H1 (cell line): ENCODE results near the gene CNFN.

ENCODE experiments used
- CEBPB ChIP-seq: IDR thresholded peaks from 2 replicates; pipeline ENCODE4 v1.6.1; 2012; ENCODE audit warnings: low read depth, low read length
- MAFK ChIP-seq: IDR thresholded peaks from 2 replicates; pipeline ENCODE4 v1.6.1; 2012; ENCODE audit warnings: low read depth, mild to moderate bottlenecking, improper control_type of control experiment, low read length
- POLR2A ChIP-seq, 2 experiments: IDR thresholded peaks; 1 replicate in 1 of 2; 2 replicates in 1 of 2; pipeline ENCODE4 v1.6.1; 2011; ENCODE audit warnings: low read depth in 2 of 2, low read length in 2 of 2, mild to moderate bottlenecking in 2 of 2; ENCODE audit errors: control extremely low read depth in 1 of 2
- POLR2AphosphoS5 ChIP-seq: IDR thresholded peaks from 2 replicates; pipeline ENCODE4 v1.6.1; 2011; ENCODE audit warnings: low read depth, low read length
- SIRT6 ChIP-seq: IDR thresholded peaks from one replicate; pipeline ENCODE4 v1.7.1; 2012; ENCODE audit warnings: low read length, inconsistent platforms
- TAF1 ChIP-seq: IDR thresholded peaks from 2 replicates; pipeline ENCODE4 v1.6.1; 2011; ENCODE audit warnings: mild to moderate bottlenecking, low read depth, low read length
- TF ChIP-seq, protein P1 (sequence below), 3 experiments: IDR thresholded peaks; 1 replicate in 2 of 3; 2 replicates in 1 of 3; pipeline versions ENCODE4 v1.5.1 to v1.6.1; 2011; ENCODE audit warnings: low read length in 3 of 3, mild to moderate bottlenecking in 3 of 3, inconsistent platforms in 2 of 3, low read depth in 1 of 3, moderate library complexity in 1 of 3; ENCODE audit not compliant: insufficient read depth in 1 of 3; ENCODE audit errors: control extremely low read depth in 1 of 3

DNA sequence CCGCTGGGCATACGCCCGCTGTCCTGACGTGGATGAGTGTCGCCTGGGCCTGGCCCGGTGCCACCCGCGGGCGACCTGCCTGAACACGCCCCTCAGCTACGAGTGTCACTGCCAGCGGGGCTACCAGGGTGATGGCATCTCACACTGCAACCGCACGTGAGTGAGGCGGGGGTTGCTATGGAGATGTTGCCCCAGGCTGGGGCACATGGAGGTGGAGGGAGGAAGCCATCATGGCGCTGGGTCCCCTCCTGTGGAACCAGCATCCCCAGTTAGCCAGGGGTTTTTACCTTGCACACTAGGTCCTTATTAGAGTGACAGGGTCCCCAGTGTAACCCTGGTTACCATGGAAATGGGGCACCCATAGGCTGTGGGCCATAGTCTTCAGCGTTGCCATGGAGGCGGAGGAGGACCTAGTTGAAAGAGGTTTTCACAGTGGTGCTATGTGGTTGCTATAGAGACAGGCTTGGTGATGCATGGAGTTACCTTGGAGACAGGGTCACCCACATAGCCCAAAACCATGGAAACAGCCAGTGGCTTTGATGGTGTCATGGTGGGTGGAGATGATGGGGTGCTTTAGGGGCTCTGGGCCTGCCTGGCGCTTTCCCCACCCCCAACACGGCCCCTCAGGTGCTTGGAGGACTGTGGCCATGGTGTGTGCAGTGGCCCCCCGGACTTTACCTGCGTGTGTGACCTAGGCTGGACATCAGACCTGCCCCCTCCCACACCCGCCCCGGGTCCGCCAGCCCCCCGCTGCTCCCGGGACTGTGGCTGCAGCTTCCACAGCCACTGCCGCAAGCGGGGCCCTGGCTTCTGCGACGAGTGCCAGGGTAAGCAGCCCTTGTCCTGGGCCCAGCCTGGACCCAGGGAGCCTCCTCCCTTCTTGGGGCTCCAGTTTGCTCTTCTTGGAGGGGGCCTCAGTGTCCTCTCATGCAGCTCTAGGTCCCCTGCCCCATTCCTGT, 37.5 kb downstream of the CNFN start:
- TF ChIP-seq POLR2A (IDR thresholded peaks at IDR 0.05; ENCODE audit: control extremely low read depth in 1 of 2, low read depth in 2 of 2, low read length in 2 of 2) (no peak), POLR2AphosphoS5 (no peak), MAFK (no peak), TAF1 (no peak), SIRT6 (no peak), CEBPB (no peak)
- TF ChIP-seq, protein P1, sequence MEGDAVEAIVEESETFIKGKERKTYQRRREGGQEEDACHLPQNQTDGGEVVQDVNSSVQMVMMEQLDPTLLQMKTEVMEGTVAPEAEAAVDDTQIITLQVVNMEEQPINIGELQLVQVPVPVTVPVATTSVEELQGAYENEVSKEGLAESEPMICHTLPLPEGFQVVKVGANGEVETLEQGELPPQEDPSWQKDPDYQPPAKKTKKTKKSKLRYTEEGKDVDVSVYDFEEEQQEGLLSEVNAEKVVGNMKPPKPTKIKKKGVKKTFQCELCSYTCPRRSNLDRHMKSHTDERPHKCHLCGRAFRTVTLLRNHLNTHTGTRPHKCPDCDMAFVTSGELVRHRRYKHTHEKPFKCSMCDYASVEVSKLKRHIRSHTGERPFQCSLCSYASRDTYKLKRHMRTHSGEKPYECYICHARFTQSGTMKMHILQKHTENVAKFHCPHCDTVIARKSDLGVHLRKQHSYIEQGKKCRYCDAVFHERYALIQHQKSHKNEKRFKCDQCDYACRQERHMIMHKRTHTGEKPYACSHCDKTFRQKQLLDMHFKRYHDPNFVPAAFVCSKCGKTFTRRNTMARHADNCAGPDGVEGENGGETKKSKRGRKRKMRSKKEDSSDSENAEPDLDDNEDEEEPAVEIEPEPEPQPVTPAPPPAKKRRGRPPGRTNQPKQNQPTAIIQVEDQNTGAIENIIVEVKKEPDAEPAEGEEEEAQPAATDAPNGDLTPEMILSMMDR (IDR thresholded peaks at IDR 0.05; ENCODE audit: control extremely low read depth in 1 of 3, insufficient read depth in 1 of 3, low read depth in 1 of 3, low read length in 3 of 3) = no peak
